ENCODE results near the gene COL5A1.
"Not testable (repeated sequence)": the region's sequence is repeated elsewhere in the genome, so short reads cannot be mapped to it uniquely, and the experiment has no call there.

The COL5A1 gene

DNA sequence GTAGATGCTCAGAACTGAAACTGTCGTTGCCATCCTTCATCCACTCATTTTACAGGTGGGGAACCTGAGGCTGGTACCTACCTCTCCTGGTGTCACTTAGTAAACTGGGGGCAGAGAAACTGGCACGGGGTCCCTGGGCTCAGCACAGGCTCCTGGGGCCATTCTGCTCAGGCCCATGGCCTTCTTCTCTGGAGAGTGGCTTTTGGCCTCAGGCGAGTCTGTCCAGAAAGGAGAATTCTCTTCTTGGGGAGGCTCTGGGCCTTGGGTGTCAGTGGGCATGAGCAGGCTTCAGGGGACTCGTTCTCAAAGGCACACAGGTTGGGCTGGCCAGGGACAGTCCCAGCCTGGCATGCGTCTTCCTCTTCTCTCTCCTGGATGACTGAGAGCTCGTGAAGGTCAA, 24.6 kb downstream of the COL5A1 start:
- Histone ChIP-seq H3K27me3 (ENCODE audit: control insufficient read depth, insufficient read depth, low read length) (no peaks in the 10 kb centered on the region), H3K36me3 (ENCODE audit: control insufficient read depth, insufficient read depth, low read length) (no peaks in the 10 kb centered on the region), H3K4me2 (ENCODE audit: low read length) (no peak overlapping the region), H3K9ac (no peak overlapping the region), H2AFZ (no peak overlapping the region), H3K27ac (no peak overlapping the region), H3K4me1 (peaks cover 20% of the 10 kb centered on the region), H3K9me3 (ENCODE audit: control insufficient read depth, low read length) (no peaks in the 10 kb centered on the region), H3K4me3 (ENCODE audit: low read depth, low read length) (no peak overlapping the region), H3K79me2 (peaks cover 3% of the 10 kb centered on the region)
- TF ChIP-seq, protein P1, sequence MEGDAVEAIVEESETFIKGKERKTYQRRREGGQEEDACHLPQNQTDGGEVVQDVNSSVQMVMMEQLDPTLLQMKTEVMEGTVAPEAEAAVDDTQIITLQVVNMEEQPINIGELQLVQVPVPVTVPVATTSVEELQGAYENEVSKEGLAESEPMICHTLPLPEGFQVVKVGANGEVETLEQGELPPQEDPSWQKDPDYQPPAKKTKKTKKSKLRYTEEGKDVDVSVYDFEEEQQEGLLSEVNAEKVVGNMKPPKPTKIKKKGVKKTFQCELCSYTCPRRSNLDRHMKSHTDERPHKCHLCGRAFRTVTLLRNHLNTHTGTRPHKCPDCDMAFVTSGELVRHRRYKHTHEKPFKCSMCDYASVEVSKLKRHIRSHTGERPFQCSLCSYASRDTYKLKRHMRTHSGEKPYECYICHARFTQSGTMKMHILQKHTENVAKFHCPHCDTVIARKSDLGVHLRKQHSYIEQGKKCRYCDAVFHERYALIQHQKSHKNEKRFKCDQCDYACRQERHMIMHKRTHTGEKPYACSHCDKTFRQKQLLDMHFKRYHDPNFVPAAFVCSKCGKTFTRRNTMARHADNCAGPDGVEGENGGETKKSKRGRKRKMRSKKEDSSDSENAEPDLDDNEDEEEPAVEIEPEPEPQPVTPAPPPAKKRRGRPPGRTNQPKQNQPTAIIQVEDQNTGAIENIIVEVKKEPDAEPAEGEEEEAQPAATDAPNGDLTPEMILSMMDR (IDR thresholded peaks at IDR 0.05): no peak

GRCh38 chr9:134666831-134667230, 25.2 kb downstream of the COL5A1 start:
- no peak overlapping the region for H3K4me2 ChIP-seq (ENCODE audit: low read length)
- no peaks in the 10 kb centered on the region for H3K36me3 ChIP-seq (ENCODE audit: control insufficient read depth, insufficient read depth, low read length)
- no peaks in the 10 kb centered on the region for H3K27me3 ChIP-seq (ENCODE audit: control insufficient read depth, insufficient read depth, low read length)
- no peak overlapping the region for H3K9ac ChIP-seq
- no peak overlapping the region for H2AFZ ChIP-seq
- no peak overlapping the region for H3K27ac ChIP-seq
- H3K4me1 ChIP-seq: peaks cover 15% of the 10 kb centered on the region
- H3K9me3 ChIP-seq (ENCODE audit: control insufficient read depth, low read length): no peaks in the 10 kb centered on the region
- no peak overlapping the region for H3K4me3 ChIP-seq (ENCODE audit: low read depth, low read length)
- TF ChIP-seq, protein P1 (IDR thresholded peaks at IDR 0.05): no peak
- peaks cover 3% of the 10 kb centered on the region for H3K79me2 ChIP-seq

- not testable (repeated sequence) for H3K4me2 ChIP-seq (ENCODE audit: low read length)
Measured at GRCh38 chr9:134668977-134669376, 27.4 kb downstream of the COL5A1 start.

GRCh38 chr9:134669399-134669955, 27.9 kb downstream of the COL5A1 start:
- TF ChIP-seq, protein P1 (IDR thresholded peaks at IDR 0.05): no peak
- Histone ChIP-seq H3K9me3 (ENCODE audit: control insufficient read depth, low read length) (no peaks in the 10 kb centered on the region), H3K4me2 (ENCODE audit: low read length) (no peak overlapping the region), H3K27me3 (ENCODE audit: control insufficient read depth, insufficient read depth, low read length) (no peaks in the 10 kb centered on the region), H3K4me3 (ENCODE audit: low read depth, low read length) (no peak overlapping the region), H3K27ac (no peak overlapping the region), H2AFZ (no peak overlapping the region), H3K9ac (no peak overlapping the region), H3K36me3 (ENCODE audit: control insufficient read depth, insufficient read depth, low read length) (no peaks in the 10 kb centered on the region), H3K4me1 (peaks cover 2% of the 10 kb centered on the region), H3K79me2 (peaks cover 3% of the 10 kb centered on the region)

More at GRCh38 chr9:134668977-134669376, 27.4 kb downstream of the COL5A1 start:
- not testable (repeated sequence) for H3K36me3 ChIP-seq (ENCODE audit: control insufficient read depth, insufficient read depth, low read length); H3K27ac ChIP-seq; H3K4me3 ChIP-seq (ENCODE audit: low read depth, low read length); H3K9ac ChIP-seq; H3K79me2 ChIP-seq; H3K27me3 ChIP-seq (ENCODE audit: control insufficient read depth, insufficient read depth, low read length); H3K9me3 ChIP-seq (ENCODE audit: control insufficient read depth, low read length); H3K4me1 ChIP-seq; H2AFZ ChIP-seq

- Histone ChIP-seq H3K9ac (no peak overlapping the region), H3K27ac (no peak overlapping the region)
- TF ChIP-seq, protein P1 (IDR thresholded peaks at IDR 0.05): no peak
Measured at GRCh38 chr9:134670042-134670525, 28.5 kb downstream of the COL5A1 start.

More at GRCh38 chr9:134670042-134670525, 28.5 kb downstream of the COL5A1 start:
- no peak overlapping the region for H3K4me2 ChIP-seq (ENCODE audit: low read length)
- no peaks in the 10 kb centered on the region for H3K36me3 ChIP-seq (ENCODE audit: control insufficient read depth, insufficient read depth, low read length)
- H3K9me3 ChIP-seq (ENCODE audit: control insufficient read depth, low read length): no peaks in the 10 kb centered on the region
- H3K27me3 ChIP-seq (ENCODE audit: control insufficient read depth, insufficient read depth, low read length): no peaks in the 10 kb centered on the region
- peaks cover 3% of the 10 kb centered on the region for H3K79me2 ChIP-seq
- H3K4me1 ChIP-seq: peaks cover 2% of the 10 kb centered on the region
- no peak overlapping the region for H3K4me3 ChIP-seq (ENCODE audit: low read depth, low read length)
- no peak overlapping the region for H2AFZ ChIP-seq
